ENCODE measurements around the gene KISS1R.
"Not testable (repeated sequence)": the region's sequence is repeated elsewhere in the genome, so short reads cannot be mapped to it uniquely, and the experiment has no call there.

KISS1R gene

DNA sequence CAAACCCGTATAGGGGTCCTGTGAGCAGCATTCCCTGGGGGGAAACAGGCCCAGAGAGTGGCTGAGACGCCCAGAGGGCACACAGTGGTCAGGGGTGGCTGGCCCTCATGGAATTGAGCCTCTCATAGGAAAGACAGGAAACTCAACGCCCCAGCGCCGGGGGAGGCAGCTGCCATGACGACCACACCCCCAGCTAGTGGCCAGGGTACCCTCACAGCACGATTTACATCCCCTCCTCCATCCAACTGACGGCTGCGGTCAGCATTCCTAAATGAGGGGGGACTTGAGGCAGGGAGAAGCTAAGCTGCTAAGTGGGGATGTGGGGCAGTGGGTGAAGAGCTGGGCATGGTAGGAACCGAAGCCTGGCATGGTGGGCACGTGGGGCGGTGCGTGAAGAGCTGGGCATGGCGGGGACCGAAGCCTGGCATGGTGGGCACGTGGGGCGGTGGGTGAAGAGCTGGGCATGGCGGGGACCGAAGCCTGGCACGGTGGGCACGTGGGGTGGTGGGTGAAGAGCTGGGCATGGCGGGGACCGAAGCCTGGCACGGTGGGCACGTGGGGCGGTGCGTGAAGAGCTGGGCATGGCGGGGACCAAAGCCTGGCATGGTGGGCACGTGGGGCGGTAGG, 34.1 kb upstream of the KISS1R start:
- DNase-seq: no peak

DNA sequence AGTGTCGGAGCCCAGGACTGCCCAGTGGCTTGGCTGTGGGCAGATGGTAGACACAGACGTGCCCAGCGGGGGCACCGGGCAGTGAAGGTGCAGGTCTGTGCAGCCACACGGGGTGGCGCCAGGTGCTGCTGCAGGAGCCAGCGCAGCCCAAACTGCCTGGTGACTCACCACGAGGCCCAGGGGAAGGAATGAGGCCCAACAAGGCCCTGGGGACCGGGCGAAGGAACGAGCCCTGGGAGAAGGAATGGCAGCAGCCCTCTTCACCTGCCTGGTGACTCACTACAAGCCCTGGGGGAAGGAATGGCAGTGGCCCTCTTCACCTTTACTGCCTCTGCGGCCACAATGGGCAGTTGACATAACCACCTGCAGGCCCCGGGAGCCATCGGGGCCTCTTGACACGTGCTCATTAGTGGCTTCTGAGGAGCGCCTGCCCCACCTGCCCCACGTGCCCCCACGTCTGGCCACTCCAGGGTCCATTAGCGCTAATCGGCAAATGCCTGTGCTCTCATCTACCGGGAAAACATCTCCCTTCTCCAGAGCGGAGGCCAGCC, 33.4 kb upstream of the KISS1R start:
- DNase-seq: no peak

DNA sequence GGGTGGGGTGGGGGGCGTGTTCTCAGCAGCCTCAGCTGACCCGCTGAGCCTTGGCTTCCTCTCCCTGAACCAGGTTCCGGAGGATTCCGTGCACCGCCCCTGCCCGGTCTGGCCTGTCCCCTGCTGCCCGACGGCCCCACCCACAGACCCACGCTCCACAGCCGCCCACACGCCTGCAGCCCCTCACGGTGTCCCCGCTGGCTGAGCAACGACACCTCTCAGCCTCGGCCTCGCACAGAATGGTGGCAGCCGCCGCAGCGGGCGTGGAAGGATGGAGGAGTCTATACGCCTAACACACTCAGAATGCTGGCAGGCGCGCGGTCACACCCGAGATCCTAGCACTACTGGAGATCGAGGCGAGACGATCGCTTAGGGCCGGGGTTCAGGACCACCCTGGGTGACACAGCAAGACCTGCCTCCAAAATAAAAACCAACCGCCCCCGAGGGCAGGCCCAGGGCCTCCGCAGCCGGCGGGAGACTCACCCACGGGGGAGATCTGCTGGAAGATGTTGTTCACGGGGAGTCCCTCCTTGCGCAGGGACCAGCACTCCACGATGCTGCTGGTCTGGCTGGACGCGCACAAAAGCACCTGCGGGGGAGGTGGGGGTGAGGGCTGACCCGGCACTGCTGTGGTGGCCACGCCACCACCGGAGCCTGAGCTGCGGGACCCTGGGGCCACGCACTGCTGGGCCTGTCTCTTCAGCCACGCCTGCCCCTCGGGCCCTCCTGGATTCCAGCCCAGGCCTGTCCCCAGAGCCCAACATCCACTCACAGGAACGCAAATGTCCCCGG, 32.5 kb upstream of the KISS1R start:
- no peak for DNase-seq

DNA sequence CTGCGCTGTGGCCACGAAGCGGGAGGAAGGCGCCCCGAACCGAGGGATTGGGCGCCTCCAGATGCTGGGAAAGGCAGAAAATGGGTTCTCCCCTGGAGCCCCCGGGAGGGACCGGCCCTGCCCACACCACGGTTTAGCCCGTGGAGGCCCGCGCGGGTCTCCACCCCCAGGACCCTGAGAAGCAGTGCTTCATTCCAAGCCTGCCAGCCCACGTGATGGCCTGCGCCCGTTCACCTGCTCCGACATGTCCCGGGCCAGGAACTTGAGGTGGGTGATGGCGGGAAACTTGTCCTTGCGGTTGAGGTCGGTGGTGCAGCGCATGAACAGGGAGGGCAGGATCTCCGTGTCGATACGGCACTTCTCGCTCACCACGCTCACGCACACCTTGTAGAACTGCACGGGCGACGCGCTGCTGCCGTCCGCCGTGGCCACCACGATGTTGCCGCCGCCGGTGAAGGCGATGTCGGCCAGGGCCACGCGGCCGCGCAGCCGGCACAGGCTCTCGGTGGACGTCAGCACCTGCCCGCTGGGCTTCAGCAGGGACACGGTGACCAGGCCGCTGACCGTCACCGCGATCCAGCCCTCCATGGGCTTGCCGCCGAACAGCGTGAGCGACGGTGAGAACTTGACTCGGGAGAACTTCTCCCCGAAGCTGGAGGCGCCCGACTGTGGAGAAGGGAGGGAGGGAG, 31.5 kb upstream of the KISS1R start:
- DNase-seq: no peak

DNA sequence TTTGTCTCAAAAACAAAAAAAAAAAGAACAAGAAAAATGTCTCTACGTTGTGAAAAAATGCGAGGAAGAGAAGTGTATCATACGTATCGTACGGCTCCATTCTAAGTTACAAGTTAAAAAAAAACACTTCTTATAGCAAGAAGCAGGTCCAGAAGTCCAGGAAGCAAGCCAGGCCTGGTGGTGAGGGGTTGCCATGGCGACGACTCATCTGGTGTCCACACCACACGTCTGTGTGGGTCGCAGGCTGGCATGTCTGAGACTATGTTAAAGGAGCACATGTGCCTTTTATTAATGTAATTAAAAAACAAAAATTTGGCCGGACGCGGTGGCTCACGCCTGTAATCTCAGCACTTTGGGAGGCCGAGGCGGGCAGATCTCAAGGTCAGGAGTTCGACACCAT, 30.1 kb upstream of the KISS1R start:
- no peak for DNase-seq

DNA sequence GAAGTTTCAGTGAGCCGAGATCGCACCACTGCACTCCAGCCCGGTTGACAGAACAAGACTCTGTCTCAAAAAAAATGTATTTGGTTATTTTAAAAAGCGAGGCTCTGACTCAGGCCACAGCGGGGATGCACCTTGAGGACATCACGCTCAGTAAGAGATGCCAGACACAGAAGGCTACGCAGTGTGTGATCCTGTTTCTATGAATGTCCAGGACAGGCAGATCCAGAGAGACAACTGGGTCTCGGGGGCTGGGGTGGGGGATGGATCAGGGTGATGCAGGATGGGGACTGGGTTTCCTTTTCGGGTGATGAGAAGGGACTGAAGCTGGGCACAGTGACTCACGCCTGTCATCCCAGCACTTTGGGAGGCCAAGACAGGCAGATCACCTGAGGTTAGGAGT, 29.5 kb upstream of the KISS1R start:
- DNase-seq: no peak

DNA sequence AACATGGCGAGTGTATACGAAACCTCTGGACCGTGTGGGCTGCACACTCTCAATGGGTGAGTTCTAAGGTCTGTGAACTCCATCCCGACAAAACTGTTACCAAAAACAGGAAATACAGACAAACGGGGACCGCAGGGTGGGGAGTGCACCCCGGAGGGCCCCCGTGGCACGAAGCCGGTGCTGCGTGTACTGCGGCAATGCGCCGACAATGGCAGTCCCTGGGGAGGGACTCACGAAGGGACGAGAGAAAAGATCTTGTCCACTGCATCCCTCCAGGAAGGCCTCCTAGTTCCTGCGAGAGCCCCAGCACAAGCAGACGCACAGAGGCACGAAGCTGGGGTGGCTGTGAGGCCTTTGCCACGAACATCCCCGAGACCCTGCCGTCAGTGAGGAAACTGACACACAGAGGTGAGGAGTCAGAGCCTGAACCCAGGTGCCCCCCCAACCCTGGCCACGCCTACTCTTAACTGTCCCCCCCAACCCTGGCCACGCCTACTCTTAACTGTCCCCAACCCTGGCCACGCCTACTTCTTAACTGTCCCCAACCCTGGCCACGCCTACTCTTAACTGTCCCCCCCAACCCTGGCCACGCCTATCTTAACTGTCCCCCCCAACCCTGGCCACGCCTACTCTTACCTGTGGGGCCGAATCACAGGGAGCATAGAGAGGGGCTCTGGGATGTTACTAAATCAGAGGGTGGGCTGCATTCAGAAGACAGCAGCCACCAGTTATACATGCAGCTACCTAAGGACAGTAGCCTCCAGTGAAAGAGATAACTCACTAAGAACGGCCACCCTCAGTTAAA, 28.4 kb upstream of the KISS1R start:
- no peak for DNase-seq

DNA sequence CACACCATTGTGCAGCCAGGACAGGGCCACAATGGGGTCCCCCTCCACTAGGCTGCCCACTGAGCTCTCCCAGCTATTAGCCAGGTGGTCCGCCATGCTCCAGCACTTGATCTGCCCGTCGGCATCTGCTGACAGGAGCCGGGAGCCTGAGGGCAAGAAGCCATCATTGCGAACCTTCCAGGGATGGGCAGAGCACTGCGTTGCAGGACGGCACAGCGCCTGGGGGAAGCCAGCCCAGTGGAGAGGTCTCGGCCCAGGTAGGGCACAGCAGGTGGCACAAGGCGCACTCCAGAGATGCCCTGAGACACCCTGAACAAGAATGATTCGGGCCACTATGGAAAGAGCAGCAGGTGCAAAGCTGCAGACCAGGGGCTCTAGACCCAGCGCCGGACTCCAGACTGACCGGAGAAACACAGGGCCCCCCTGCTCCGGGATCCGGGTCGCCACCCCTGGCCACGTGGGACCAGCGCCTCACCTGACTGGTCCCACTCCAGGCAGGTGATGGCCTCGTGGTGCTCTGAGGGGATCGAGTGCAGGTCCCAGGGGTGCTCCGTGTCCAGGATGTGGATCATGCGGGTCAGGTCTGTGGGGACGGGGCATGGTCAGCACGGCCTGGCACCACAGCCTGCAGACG, 27.4 kb upstream of the KISS1R start:
- no peak for DNase-seq

DNA sequence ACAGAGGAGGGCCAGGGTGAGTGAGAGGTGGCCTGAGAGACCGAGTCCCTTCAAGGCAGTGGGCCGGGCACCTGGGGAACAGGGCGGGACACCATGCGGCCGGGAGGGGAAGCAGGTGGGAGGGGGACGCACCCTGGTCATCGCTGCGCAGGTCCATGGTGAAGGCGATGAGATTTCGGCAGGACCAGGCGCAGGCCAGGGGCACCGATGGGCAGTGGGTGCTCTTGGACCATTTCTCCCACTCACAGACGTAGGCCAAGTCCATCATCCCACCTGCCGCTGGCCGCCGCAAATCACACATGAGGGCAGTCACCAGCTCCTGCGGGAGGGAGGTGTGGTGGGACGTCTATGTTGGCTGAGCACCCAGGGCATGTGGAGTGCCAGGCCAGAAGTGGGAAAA, 26.3 kb upstream of the KISS1R start:
- DNase-seq: no peak

DNA sequence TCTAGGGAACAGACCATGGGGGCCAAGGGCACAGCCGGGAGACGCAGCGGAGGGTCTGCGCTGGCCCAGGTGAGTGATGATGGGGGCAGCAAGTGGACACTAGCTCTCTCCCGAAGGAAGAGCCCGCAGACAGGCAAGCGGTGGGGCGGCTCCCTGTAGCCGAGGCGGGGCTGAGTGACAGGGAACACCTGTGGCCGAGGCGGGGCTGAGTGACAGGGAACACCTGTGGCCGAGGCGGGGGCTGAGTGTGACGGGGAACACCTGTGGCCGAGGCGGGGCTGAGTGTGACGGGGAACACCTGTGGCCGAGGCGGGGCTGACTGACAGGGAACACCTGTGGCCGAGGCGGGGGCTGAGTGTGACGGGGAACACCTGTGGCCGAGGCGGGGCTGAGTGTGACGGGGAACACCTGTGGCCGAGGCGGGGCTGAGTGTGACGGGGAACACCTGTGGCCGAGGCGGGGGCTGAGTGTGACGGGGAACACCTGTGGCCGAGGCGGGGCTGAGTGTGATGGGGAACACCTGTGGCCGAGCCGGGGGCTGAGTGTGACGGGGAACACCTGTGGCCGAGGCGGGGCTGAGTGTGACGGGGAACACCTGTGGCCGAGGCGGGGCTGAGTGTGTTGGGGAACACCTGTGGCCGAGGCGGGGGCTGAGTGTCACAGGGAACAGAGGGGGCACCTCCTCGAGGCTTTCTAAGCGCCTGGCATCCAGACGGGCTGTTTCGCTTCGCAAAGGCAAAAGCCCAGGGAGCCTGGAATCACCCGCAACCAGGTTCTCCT, 25.5 kb upstream of the KISS1R start:
- DNase-seq: not testable (repeated sequence)

DNA sequence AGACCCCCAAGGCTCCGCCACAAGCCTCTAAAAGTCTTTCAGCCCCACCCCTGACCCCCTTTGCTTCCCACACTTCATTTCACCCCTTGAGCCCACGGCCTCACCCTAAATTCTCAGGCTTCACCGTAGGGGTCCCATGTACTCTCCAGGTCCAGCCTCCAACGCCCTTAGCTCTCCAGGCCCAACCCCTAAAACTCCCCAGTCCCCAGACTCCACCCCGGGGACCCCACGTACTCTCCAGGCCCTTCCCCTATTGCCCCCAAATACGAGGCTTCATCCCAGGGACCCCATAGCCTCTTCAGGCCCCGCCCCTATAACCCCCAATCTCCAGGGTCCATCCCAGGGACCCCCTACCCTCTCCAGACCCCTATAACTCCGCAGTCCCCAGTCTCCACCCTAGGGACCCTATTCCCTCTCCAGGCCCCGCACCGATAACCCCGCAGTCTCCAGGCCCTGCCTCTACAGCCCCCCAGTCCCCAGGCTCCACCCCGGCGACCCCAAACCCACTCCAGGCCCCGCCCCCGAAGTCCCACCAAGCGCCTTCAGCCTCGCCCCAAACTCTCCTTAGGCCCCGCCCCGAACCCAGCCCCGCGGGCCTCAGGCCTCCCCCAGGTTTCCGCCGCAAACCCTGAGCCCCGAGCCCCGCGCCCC, 24.8 kb upstream of the KISS1R start:
- no peak for DNase-seq

DNA sequence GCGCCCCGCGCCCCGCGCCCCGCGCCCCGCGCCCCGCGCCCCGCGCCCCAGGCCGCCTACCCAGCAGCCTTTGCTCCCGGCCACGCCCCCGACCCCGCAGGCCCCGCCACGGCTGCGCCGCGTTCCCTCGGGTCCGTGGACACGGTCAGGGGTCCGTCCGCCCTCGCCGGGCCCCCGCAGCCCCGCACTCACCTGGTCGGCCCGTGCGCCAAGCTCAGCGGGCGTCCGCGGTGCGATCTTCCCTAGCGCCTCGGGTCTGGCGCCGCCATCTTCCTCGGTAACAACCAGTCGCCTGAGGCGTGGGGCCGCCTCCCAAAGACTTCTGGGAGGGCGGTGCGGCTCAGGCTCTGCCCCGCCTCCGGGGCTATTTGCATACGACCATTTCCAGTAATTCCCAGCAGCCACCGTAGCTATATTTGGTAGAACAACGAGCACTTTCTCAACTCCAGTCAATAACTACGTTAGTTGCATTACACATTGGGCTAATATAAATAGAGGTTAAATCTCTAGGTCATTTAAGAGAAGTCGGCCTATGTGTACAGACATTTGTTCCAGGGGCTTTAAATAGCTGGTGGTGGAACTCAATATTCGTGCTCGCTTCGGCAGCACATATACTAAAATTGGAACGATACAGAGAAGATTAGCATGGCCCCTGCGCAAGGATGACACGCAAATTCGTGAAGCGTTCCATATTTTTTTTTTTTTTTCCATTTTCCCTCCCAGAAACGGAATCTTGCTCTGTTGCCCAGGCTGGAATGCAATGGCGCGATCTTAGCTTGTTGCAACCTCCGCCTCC, 24.0 kb upstream of the KISS1R start, which contains the start of the genes MED16 and RNU6-9:
Gene MED16, minus strand, starts transcription at position 294 of the 796 bp plus-strand sequence. CDS start 2,056 bp downstream, outside the sequence.
Gene RNU6-9, plus strand, starts transcription at position 591 of the 796 bp plus-strand sequence.
- DNase-seq: peak; percentile 94

DNA sequence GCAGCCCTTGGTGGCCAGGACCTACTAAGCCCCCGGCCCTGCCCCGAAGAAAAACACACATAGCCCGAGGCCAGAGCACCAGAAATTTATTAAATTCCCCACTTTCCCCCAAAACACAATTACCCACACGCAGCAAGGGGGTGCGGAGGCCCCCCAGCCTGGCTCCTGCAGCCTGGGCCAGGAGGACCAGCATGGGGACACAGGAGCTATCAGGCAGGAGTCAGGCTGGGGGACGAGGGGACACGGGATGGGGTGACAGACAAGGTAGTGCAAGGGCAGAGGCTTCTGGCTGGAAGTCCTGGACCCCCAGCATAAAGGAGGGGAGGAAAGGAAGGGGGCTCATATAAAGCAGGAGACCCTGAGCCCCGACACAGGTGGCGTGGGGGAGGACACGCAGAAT, 20.7 kb upstream of the KISS1R start:
- DNase-seq: no peak

DNA sequence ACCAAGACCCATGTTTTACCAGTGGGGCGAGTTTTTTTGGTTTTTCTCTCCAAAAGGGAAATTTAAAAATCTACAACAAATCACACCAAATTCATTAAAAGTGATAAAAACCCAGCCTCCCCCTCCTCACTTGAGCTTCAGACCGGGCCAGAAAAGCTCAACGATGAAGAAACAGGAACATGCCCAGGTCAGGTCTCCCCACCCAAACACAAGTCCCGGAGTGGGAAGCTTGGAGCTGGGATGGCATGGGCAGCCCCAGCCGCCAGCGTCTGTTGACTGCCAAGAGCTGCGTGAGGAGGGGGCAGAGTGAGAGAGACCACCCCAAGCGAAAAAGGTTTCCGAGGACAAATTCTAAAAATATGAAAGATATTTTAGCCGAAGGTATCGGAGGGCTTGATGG, 20.1 kb upstream of the KISS1R start:
- DNase-seq: no peak

DNA sequence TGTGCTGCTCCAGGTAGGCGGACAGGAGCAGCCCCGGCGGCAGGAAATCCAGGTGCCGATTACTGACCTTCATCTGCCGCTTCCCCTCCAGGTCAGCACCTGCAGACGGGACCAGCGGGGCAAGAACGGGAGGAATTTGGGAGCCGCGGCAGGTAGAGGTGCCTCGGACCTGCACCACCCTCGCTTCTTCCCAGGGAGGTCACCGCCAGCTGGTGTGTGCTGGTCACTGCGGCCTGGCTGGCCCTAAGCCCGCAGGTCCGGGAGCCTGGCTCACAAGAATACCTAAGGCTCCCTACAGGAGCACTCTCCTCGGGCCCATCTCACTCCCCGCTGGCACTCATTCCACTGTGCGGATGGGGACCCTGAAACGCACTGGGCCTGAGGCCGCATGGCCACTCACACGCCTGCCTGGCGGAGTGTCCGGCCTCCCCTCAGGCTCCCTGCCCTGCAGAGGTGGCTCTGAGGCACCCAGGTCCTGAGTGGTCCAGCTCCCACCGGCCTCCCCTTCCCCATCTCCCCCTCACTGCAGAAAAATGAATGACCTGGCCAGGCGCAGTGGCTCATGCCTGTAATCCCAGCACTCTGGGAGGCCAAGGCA, 19.6 kb upstream of the KISS1R start:
- DNase-seq: no peak

DNA sequence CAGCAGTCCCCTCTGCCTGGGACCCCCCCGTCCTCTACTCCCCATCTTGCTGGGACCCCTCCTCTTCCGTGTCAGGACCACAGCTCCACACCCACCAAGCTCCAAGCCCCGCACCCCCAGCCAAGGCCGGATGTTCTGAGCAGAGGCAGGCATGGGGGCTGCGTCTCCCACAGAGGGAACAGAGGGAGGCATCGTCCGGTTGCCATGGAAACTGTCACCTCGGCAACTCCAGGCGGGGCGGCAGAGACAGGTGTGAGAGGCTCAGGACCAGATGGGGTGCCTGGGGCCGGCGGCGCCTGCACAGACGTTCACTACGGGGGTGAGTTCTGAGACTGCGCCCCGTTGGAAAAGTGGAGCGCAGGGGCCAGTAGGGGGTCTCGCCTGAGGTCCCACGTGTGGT, 18.5 kb upstream of the KISS1R start:
- no peak for DNase-seq

DNA sequence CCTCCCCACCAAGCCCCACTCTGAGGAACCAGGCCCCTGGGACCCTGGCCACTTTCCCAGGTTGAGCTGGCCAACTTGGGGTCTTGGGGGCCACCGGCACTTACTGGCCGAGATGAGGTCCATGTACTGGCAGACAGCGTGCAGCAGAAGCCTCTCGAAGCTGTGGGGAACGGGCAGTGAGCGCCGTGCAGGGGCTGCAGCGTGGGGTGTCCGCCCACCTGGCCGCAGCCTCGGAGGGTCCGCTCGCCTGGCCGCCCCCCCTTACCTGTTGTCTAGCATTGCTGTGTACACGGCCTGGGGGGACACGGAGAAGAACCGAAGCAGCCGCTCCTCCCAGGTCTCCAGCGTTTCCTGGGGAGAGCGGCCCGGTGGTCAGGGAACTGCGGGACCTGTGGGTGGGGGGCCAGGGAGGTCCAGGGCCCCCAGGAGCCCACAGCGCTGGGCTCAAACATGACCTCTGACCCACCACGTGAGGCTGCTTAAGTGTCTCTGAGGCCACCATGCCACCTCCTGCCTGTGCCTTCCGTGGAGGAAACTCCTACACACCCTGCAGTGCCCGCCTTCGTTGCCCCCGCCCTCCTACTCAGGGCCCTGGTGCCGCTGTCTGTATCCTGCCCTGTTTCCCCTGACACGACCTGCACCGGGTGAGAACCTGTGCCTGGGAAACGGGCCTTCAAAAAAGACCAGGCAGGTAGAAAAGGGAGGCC, 17.6 kb upstream of the KISS1R start:
- DNase-seq: no peak

DNA sequence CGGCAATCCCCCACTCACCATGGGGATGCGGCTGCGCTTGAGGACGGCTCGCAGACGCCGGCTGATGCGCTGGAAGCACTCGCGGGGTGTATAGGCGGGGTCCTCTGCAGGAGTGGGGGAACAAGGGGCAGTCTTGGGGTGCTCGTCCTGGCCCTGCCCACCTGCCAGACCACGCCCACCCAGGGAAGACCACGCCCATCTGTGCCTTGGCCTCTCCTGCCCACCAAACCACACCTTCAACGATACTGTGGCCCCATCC, 17.2 kb upstream of the KISS1R start:
- no peak for DNase-seq

Measured in midbrain (tissue), 1 donor.